Measurements from ENCODE around the gene GALNT11. TPM values are rescaled to one million over a fixed set of nuclear protein-coding genes. Genes with fewer than 3 reads are reported as not detected.

The GALNT11 gene
- total RNA-seq, 1 experiment from 2014 or later = 24.1 TPM

DNA sequence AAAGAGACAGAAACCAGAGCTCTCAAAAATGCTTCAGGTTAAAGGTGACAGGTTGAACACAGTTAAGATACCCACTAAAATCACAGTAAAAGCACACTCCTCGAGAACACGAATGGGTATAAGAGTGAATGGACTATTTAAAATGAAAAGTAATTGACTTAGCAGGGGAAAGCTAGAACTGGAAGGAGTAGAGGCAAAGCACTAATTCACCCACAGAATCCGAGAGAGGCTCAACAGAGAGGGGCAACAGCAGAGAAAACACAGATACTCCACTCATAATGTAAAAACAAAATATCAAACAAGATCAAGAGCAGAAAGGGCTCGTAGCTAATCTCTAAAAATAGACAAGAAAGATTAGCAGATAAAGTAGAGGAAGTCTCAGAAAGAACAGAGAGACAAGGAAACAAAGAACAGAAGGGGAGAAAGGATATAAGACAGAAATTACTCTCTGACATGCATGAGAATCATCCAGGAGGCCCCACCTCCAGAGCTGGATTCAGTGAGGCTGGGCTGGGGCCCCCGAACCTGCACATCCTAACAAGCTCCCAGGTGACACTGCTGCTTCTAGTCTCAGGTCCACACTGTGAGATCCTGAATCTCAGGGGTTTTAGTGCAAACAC is 117.6 kb downstream of the GALNT11 start:
- Histone ChIP-seq H4K91ac (ENCODE audit: insufficient read length, low read depth, low read length) (no peak overlapping the region), H3K27me3 (ENCODE audit: insufficient read depth, low read length) (no peaks in the 10 kb centered on the region), H3K23me2 (ENCODE audit: insufficient read length, low read depth, low read length, poor library complexity, severe bottlenecking) (no peaks in the 10 kb centered on the region), H2AK5ac (ENCODE audit: insufficient read length, low read length) (no peak overlapping the region), H2BK20ac (ENCODE audit: low read depth, low read length, poor library complexity, severe bottlenecking) (no peak overlapping the region), H3K9ac (ENCODE audit: extremely low read depth, insufficient read length, low read length) (no peak overlapping the region), H2BK12ac (ENCODE audit: insufficient read length, low read depth, low read length) (no peak overlapping the region), H3K23ac (ENCODE audit: insufficient read length, low read depth, low read length) (no peak overlapping the region), H2BK15ac (ENCODE audit: low read depth, low read length) (no peak overlapping the region), H2BK5ac (ENCODE audit: insufficient read length, low read length) (no peak overlapping the region), H3K4ac (ENCODE audit: low read depth, low read length) (no peak overlapping the region), H2AFZ (ENCODE audit: low read length) (no peak overlapping the region), H2BK120ac (ENCODE audit: low read depth, low read length, poor library complexity, severe bottlenecking) (no peak overlapping the region), H4K20me1 (ENCODE audit: control insufficient read depth, insufficient read depth, insufficient read length) (no peaks in the 10 kb centered on the region), H3K9me3 (ENCODE audit: control insufficient read depth, low read depth, low read length) (no peaks in the 10 kb centered on the region), H3K14ac (ENCODE audit: insufficient read depth, low read length) (no peak overlapping the region), H3K79me1 (ENCODE audit: insufficient read depth, low read depth, low read length, poor library complexity, severe bottlenecking) (no peaks in the 10 kb centered on the region), H3K56ac (ENCODE audit: insufficient read length, low read depth, low read length) (no peak overlapping the region), H3K18ac (ENCODE audit: insufficient read length, low read depth, low read length) (no peak overlapping the region), H3K27ac (ENCODE audit: insufficient read length, low read depth, low read length) (no peak overlapping the region), H3K4me1 (ENCODE audit: insufficient read depth, low read length) (no peaks in the 10 kb centered on the region), H3K4me2 (ENCODE audit: insufficient read depth, insufficient read length, low read length) (no peak overlapping the region), H4K5ac (ENCODE audit: insufficient read length, low read depth, low read length) (no peak overlapping the region), H3K79me2 (ENCODE audit: insufficient read depth, low read length) (no peaks in the 10 kb centered on the region), H4K8ac (replicated peaks; ENCODE audit: insufficient read length, low read depth, low read length) (no peak overlapping the region), H3T11ph (ENCODE audit: low read length) (no peak overlapping the region)
- no peaks in the 10 kb centered on the region for H3K4me1 Mint-ChIP-seq
- no peaks in the 10 kb centered on the region for H3K27me3 Mint-ChIP-seq (ENCODE audit: low read depth)
- DNase-seq = no peak
- WGBS (ENCODE audit: extremely low coverage, insufficient read length, low lambda C conversion rate) = no CpG with 5 or more reads among the region's 5 CpGs
- H3K9me3 Mint-ChIP-seq = no peaks in the 10 kb centered on the region
- peak overlapping the region in 2 of 3 experiments; percentile 7 to 35; a peak in 4 of 7 replicates for H3K27ac Mint-ChIP-seq
- H3K36me3 Mint-ChIP-seq (ENCODE audit: insufficient read depth in 1 of 3, low read depth in 3 of 3) = peaks cover 25 to 76% (median 71%) of the 10 kb centered on the region in 3 experiments; a peak in 6 of 7 replicates
- no peak overlapping the region for H3K4me3 Mint-ChIP-seq
- TF ChIP-seq, protein P1, sequence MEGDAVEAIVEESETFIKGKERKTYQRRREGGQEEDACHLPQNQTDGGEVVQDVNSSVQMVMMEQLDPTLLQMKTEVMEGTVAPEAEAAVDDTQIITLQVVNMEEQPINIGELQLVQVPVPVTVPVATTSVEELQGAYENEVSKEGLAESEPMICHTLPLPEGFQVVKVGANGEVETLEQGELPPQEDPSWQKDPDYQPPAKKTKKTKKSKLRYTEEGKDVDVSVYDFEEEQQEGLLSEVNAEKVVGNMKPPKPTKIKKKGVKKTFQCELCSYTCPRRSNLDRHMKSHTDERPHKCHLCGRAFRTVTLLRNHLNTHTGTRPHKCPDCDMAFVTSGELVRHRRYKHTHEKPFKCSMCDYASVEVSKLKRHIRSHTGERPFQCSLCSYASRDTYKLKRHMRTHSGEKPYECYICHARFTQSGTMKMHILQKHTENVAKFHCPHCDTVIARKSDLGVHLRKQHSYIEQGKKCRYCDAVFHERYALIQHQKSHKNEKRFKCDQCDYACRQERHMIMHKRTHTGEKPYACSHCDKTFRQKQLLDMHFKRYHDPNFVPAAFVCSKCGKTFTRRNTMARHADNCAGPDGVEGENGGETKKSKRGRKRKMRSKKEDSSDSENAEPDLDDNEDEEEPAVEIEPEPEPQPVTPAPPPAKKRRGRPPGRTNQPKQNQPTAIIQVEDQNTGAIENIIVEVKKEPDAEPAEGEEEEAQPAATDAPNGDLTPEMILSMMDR (conservative IDR thresholded peaks at IDR 0.05) = no peak
